Measurements from ENCODE around the gene SIN3B. TPM values are rescaled to one million over a fixed set of nuclear protein-coding genes. Genes with fewer than 3 reads are reported as not detected.

The SIN3B gene
- total and polyA plus RNA-seq, 9 of the 15 experiments (the other 6 are each of a cell fraction or from before 2014, with no cell fraction given), result 0.51 to 34.2 (median 14.3) TPM

DNA sequence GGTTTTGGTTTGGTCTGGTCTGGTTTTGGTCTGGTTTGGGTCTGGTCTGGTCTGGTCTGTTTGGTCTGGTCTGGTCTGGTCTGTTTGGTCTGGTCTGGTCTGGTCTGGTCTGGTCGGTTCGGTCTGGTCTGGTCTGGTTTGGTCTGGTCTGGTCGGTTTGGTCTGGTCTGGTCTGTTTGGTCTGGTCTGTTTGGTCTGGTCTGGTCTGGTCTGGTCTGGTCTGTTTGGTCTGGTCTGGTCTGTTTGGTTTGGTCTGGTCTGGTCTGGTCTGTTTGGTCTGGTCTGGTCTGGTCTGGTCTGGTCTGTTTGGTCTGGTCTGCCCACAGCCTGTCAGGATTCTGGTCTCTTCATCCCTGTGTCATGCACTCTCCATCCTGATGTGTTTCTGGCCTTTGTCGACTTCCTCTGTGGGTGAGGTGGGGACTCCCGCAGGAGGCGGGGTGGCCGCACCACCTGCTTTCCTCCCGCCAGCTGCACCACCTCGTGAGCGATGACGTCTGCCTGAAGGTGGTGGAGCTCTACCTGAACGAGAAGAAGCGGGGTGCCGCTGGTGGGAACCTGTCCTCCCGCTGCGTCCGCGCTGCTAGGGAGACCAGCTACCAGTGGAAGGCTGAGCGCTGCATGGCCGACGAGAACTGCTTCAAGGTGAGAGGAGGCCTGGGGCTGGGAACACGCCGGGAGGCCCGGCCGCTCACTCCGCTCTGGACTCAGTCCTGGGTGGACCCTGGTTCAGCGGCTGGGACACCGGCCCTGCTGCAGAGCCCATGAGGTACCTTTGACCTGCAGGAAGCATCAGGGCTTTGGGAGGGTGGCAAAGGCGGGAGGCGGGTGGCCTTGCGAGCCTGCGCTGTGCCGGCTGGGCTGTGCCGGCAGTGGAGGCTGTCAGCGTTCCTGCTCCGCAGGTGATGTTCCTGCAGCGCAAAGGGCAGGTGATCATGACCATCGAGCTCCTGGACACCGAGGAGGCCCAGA, 46.7 kb downstream of the SIN3B start (continued):
- TF ChIP-seq, protein P1, sequence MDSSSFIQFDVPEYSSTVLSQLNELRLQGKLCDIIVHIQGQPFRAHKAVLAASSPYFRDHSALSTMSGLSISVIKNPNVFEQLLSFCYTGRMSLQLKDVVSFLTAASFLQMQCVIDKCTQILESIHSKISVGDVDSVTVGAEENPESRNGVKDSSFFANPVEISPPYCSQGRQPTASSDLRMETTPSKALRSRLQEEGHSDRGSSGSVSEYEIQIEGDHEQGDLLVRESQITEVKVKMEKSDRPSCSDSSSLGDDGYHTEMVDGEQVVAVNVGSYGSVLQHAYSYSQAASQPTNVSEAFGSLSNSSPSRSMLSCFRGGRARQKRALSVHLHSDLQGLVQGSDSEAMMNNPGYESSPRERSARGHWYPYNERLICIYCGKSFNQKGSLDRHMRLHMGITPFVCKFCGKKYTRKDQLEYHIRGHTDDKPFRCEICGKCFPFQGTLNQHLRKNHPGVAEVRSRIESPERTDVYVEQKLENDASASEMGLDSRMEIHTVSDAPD (CRISPR knock-in tag; IDR thresholded peaks at IDR 0.05), result no peak
- TF ChIP-seq ERF (CRISPR knock-in tag; IDR thresholded peaks at IDR 0.05) (no peak), EHMT2 (IDR thresholded peaks at IDR 0.05) (no peak), CXXC5 (CRISPR knock-in tag; IDR thresholded peaks at IDR 0.05) (no peak), SP2 (IDR thresholded peaks at IDR 0.05; ENCODE audit: extremely low read depth, low read depth, low read length, poor library complexity, severe bottlenecking) (no peak), TRIM24 (IDR thresholded peaks at IDR 0.05) (peak; percentile 30 to 60; a peak in 3 of 4 replicates)
- TF ChIP-seq, protein P2, sequence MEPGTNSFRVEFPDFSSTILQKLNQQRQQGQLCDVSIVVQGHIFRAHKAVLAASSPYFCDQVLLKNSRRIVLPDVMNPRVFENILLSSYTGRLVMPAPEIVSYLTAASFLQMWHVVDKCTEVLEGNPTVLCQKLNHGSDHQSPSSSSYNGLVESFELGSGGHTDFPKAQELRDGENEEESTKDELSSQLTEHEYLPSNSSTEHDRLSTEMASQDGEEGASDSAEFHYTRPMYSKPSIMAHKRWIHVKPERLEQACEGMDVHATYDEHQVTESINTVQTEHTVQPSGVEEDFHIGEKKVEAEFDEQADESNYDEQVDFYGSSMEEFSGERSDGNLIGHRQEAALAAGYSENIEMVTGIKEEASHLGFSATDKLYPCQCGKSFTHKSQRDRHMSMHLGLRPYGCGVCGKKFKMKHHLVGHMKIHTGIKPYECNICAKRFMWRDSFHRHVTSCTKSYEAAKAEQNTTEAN (CRISPR knock-in tag; IDR thresholded peaks at IDR 0.05), result no peak
